ENCODE data around the gene PTPN18. TPM values are rescaled to one million over a fixed set of nuclear protein-coding genes. Genes with fewer than 3 reads are reported as not detected.

The PTPN18 gene
- total RNA-seq, 2 donors from 2014 or later = 13.3 to 20.8 TPM

DNA sequence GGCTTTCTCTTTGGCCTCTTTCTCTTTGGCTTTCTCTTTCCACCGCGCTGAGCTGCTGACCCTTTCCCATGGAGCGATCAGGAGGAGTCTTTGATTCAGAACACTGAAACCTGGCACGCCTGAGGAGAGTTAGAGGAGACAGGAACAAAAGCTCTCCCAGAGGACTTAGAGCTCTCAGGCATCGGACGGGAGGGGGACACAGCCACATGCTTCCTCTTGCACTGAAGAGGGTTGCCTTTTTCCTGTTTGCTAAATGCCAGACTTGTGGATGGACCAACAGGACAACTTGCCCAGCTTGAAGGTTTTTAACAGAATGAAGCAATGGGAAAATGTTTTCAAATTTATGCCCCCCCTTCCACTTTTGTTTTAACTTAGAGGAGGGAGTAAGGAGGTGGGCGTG lies 3.6 kb upstream of the PTPN18 start:
- H3K9me3 ChIP-seq = no peaks in the 10 kb centered on the region
- no peak for TF ChIP-seq CTCF (IDR thresholded peaks at IDR 0.05)
- no peak overlapping the region for H3K27ac ChIP-seq
- peaks cover 0 to 27% of the 10 kb centered on the region in 2 donors for H3K4me1 ChIP-seq
- peaks cover 6% of the 10 kb centered on the region for H3K36me3 ChIP-seq
- DNase-seq (ENCODE audit: low spot score) = no peak
- H3K4me3 ChIP-seq = peak overlapping the region in 1 of 2 donors; percentile 11
- no peaks in the 10 kb centered on the region for H3K27me3 ChIP-seq

DNA sequence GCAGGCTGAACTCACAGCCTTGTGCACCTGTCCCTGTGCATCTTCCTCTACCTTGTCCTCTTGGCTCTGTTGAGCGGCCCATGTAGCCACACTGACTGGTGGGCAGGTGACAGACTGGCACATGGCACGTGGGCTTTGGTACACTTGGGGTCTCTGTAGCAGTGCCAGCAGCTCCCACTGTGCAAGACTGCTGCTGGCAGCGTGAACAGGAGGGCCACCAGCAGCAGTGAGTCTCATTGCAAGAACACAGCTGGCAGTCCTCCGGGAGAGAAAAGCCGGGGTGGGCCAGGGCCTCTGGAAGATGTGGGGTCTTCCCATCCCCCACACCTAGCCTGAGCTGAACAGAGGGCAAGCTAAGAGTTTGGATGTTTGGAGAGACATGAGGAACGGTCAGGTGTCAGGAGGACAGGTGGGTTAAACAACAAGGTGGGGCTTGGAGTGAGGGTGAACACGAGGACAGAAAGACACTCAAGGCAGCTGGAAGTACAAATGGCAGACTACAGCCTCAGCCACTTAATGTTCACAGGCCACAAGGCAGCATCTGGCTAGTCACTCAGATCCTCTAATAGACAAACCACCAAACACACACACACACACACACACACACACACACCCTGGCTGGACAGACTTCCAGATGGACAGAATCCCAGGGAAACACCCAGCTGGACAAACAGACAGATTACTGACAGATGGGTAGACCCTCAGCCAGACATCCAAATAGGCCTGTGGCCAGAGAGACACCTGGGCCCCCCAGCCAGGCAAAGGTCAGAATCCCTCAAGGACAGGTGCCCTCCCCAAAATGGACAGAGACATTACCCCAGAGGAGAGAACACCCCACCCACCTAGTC lies 2.3 kb upstream of the PTPN18 start:
- Histone ChIP-seq H3K9me3 (no peaks in the 10 kb centered on the region), H3K36me3 (no peaks in the 10 kb centered on the region), H3K27ac (no peak overlapping the region), H3K27me3 (no peaks in the 10 kb centered on the region), H3K4me1 (peaks cover 0 to 27% of the 10 kb centered on the region in 2 donors), H3K4me3 (no peak overlapping the region)
- no peak for DNase-seq (ENCODE audit: low spot score)
- TF ChIP-seq CTCF (IDR thresholded peaks at IDR 0.05) = no peak

- TF ChIP-seq CTCF (IDR thresholded peaks at IDR 0.05) = no peak
- Histone ChIP-seq H3K36me3 (no peaks in the 10 kb centered on the region), H3K27me3 (no peaks in the 10 kb centered on the region), H3K4me3 (no peak overlapping the region), H3K27ac (no peak overlapping the region), H3K4me1 (peaks cover 0 to 27% of the 10 kb centered on the region in 2 donors), H3K9me3 (no peaks in the 10 kb centered on the region)
- no peak for DNase-seq (ENCODE audit: low spot score)
These were observed 1.8 kb upstream of the PTPN18 start for GRCh38 chr2:130354139-130354428.

- DNase-seq (ENCODE audit: low spot score) = no peak
These were observed 681 bp upstream of the PTPN18 start for GRCh38 chr2:130355172-130355577.

GRCh38 chr2:130357864-130358263 lies 2.0 kb downstream of the PTPN18 start:
- Histone ChIP-seq H3K27ac (no peak overlapping the region), H3K4me1 (peaks cover 0 to 27% of the 10 kb centered on the region in 2 donors), H3K9me3 (no peaks in the 10 kb centered on the region), H3K27me3 (no peaks in the 10 kb centered on the region), H3K4me3 (no peak overlapping the region), H3K36me3 (no peaks in the 10 kb centered on the region)
- no peak for TF ChIP-seq CTCF (IDR thresholded peaks at IDR 0.05)
- no peak for DNase-seq (ENCODE audit: low spot score)

More at GRCh38 chr2:130355172-130355577, 681 bp upstream of the PTPN18 start:
- peak overlapping the region; percentile 83 to 86 for H3K27ac ChIP-seq
- peaks cover 0 to 27% of the 10 kb centered on the region in 2 donors for H3K4me1 ChIP-seq
- H3K9me3 ChIP-seq = no peaks in the 10 kb centered on the region
- no peak for TF ChIP-seq CTCF (IDR thresholded peaks at IDR 0.05)
- H3K36me3 ChIP-seq = no peaks in the 10 kb centered on the region
- H3K27me3 ChIP-seq = no peaks in the 10 kb centered on the region
- peak overlapping the region; percentile 61 to 82 for H3K4me3 ChIP-seq
